Measurements from ENCODE around the gene FAM200C.

The FAM200C gene

GRCh38 chr5:160375166-160375565, 24.7 kb downstream of the FAM200C start:
- Histone ChIP-seq H3K9ac (no peak overlapping the region), H3K4me2 (ENCODE audit: low read length) (no peak overlapping the region), H3K27ac (no peak overlapping the region), H3K4me1 (peaks cover 2% of the 10 kb centered on the region), H3K36me3 (ENCODE audit: control insufficient read depth, insufficient read depth, low read length) (no peaks in the 10 kb centered on the region), H3K79me2 (no peaks in the 10 kb centered on the region), H3K27me3 (ENCODE audit: control insufficient read depth, insufficient read depth, low read length) (no peaks in the 10 kb centered on the region), H3K9me3 (ENCODE audit: control insufficient read depth, low read length) (no peaks in the 10 kb centered on the region), H3K4me3 (ENCODE audit: low read depth, low read length) (no peak overlapping the region), H2AFZ (no peak overlapping the region)
- TF ChIP-seq CTCF (IDR thresholded peaks at IDR 0.05): no peak

GRCh38 chr5:160371294-160371693, 28.6 kb downstream of the FAM200C start:
- TF ChIP-seq CTCF (IDR thresholded peaks at IDR 0.05): no peak
- Histone ChIP-seq H3K9ac (no peak overlapping the region), H3K4me1 (peaks cover 5% of the 10 kb centered on the region), H3K9me3 (ENCODE audit: control insufficient read depth, low read length) (no peaks in the 10 kb centered on the region), H3K27ac (no peak overlapping the region), H3K27me3 (ENCODE audit: control insufficient read depth, insufficient read depth, low read length) (no peaks in the 10 kb centered on the region), H2AFZ (no peak overlapping the region), H3K79me2 (no peaks in the 10 kb centered on the region), H3K4me3 (ENCODE audit: low read depth, low read length) (no peak overlapping the region), H3K36me3 (ENCODE audit: control insufficient read depth, insufficient read depth, low read length) (no peaks in the 10 kb centered on the region), H3K4me2 (ENCODE audit: low read length) (no peak overlapping the region)

- Histone ChIP-seq H3K79me2 (no peaks in the 10 kb centered on the region), H2AFZ (peak overlapping the region; percentile 79), H3K27me3 (ENCODE audit: control insufficient read depth, insufficient read depth, low read length) (no peaks in the 10 kb centered on the region), H3K9me3 (ENCODE audit: control insufficient read depth, low read length) (no peaks in the 10 kb centered on the region), H3K9ac (no peak overlapping the region), H3K4me3 (ENCODE audit: low read depth, low read length) (peak overlapping the region; percentile 42), H3K27ac (no peak overlapping the region), H3K4me2 (ENCODE audit: low read length) (peak overlapping the region; percentile 70), H3K36me3 (ENCODE audit: control insufficient read depth, insufficient read depth, low read length) (no peaks in the 10 kb centered on the region), H3K4me1 (peaks cover 5% of the 10 kb centered on the region)
- no peak for TF ChIP-seq CTCF (IDR thresholded peaks at IDR 0.05)
Observed at GRCh38 chr5:160370713-160371034, 29.2 kb downstream of the FAM200C start.

GRCh38 chr5:160369990-160370712, 29.7 kb downstream of the FAM200C start, which contains the start of gene C1QTNF2:
TSS of gene C1QTNF2 (minus strand) at chr5:160370626. CDS start at chr5:160355011, 15,615 bp downstream.
- H3K4me2 ChIP-seq (ENCODE audit: low read length): peak within 1 kb of the TSS; percentile 70
- peaks cover 5% of the 10 kb centered on the region for H3K4me1 ChIP-seq
- H3K27me3 ChIP-seq (ENCODE audit: control insufficient read depth, insufficient read depth, low read length): no peaks in the 10 kb centered on the region
- H2AFZ ChIP-seq: peak within 1 kb of the TSS; percentile 79
- H3K4me3 ChIP-seq (ENCODE audit: low read depth, low read length): peak within 1 kb of the TSS; percentile 42
- no peaks in the 10 kb centered on the region for H3K9me3 ChIP-seq (ENCODE audit: control insufficient read depth, low read length)
- no peak within 1 kb of the TSS for H3K9ac ChIP-seq
- no peaks in the 10 kb centered on the region for H3K79me2 ChIP-seq
- no peak for TF ChIP-seq CTCF (IDR thresholded peaks at IDR 0.05)
- no peaks in the 10 kb centered on the region for H3K36me3 ChIP-seq (ENCODE audit: control insufficient read depth, insufficient read depth, low read length)
- no peak within 1 kb of the TSS for H3K27ac ChIP-seq

- H3K36me3 ChIP-seq (ENCODE audit: control insufficient read depth, insufficient read depth, low read length): no peaks in the 10 kb centered on the region
- H3K4me1 ChIP-seq: peaks cover 5% of the 10 kb centered on the region
- no peak overlapping the region for H3K4me2 ChIP-seq (ENCODE audit: low read length)
- no peaks in the 10 kb centered on the region for H3K79me2 ChIP-seq
- no peaks in the 10 kb centered on the region for H3K9me3 ChIP-seq (ENCODE audit: control insufficient read depth, low read length)
- no peak overlapping the region for H3K27ac ChIP-seq
- no peak overlapping the region for H3K4me3 ChIP-seq (ENCODE audit: low read depth, low read length)
- no peak overlapping the region for H2AFZ ChIP-seq
- no peak overlapping the region for H3K9ac ChIP-seq
- H3K27me3 ChIP-seq (ENCODE audit: control insufficient read depth, insufficient read depth, low read length): no peaks in the 10 kb centered on the region
- no peak for TF ChIP-seq CTCF (IDR thresholded peaks at IDR 0.05)
Observed at GRCh38 chr5:160367885-160368284, 32.0 kb downstream of the FAM200C start.

All from parathyroid adenoma (tissue), 2 donors.